Measurements from ENCODE around the gene MAN1C1.

MAN1C1 gene

DNA sequence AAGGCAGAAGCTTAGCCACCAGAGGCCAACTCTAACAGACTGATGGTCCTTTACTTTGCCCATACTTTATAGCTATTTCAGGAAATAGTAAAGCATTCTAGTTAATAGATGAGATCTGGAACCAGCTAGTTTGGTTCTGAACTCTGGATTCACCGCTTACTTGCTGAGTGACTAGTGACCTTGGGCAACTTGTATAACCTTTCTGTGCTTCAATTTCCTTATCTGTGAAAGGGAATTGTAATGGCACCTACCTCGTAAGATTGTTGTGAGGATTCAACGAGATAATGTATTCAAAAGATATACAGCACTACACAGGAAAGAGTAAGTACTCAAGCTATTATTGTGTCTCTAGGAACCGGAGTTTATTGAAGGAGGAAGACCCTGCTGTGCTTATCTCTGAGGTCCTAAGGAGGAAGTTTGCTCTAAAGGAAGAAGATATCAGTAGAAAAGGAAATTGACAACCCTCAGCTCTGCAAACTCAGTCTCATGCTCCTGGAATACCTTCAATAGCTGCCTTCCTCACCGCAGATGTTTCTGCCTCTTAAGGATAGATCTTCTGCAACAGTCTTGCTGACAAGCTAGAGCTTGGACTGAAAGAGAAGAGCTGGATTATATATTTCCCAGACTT, 215.1 kb downstream of the MAN1C1 start:
- H3K4me3 ChIP-seq (ENCODE audit: low read depth in 1 of 2, low read length in 2 of 2), result no peak overlapping the region
- peaks cover 94% of the 10 kb centered on the region for H3K36me3 ChIP-seq (ENCODE audit: insufficient read depth, low read length)
- H4K20me1 ChIP-seq (ENCODE audit: insufficient read depth, low read length), result peaks cover 4% of the 10 kb centered on the region; the same call in 1 of the 2 replicates
- TF ChIP-seq CTCF (IDR thresholded peaks at IDR 0.05; ENCODE audit: borderline replicate concordance, extremely low read depth, low read length, poor library complexity, severe bottlenecking) (no peak), EZH2 (IDR thresholded peaks at IDR 0.05; ENCODE audit: borderline replicate concordance, low read depth, low read length, severe bottlenecking) (no peak)
- no peaks in the 10 kb centered on the region for H3K9me3 ChIP-seq (ENCODE audit: insufficient read depth, low read length, severe bottlenecking)
- DNase-seq (no peak), ATAC-seq (ENCODE audit: insufficient read depth, low read depth) (no peak)
- H3K27me3 ChIP-seq (ENCODE audit: insufficient read depth, low read length, poor library complexity), result no peaks in the 10 kb centered on the region
- H3K4me1 ChIP-seq (ENCODE audit: insufficient read depth, low read length), result no peaks in the 10 kb centered on the region
- no peak overlapping the region for H3K27ac ChIP-seq (ENCODE audit: low read length)
- peaks cover 10% of the 10 kb centered on the region; the same call in 1 of the 2 replicates for H3K79me2 ChIP-seq (ENCODE audit: insufficient read depth, low read length)
- no peak overlapping the region for H2AFZ ChIP-seq (ENCODE audit: low read depth, low read length)
- H3K9ac ChIP-seq (ENCODE audit: low read depth, low read length), result no peak overlapping the region
- H3K4me2 ChIP-seq (ENCODE audit: insufficient read depth, low read length), result no peak overlapping the region

GRCh38 chr1:25832336-25833037, 215.9 kb downstream of the MAN1C1 start:
- no peak overlapping the region for H3K9ac ChIP-seq (ENCODE audit: low read depth, low read length)
- H4K20me1 ChIP-seq (ENCODE audit: insufficient read depth, low read length), result peaks cover 4% of the 10 kb centered on the region; the same call in 1 of the 2 replicates
- H3K27ac ChIP-seq (ENCODE audit: low read length), result no peak overlapping the region
- TF ChIP-seq CTCF (IDR thresholded peaks at IDR 0.05; ENCODE audit: borderline replicate concordance, extremely low read depth, low read length, poor library complexity, severe bottlenecking), result no peak
- TF ChIP-seq EZH2 (IDR thresholded peaks at IDR 0.05; ENCODE audit: borderline replicate concordance, low read depth, low read length, severe bottlenecking), result no peak
- ATAC-seq (ENCODE audit: insufficient read depth, low read depth) (no peak), DNase-seq (no peak)
- H3K27me3 ChIP-seq (ENCODE audit: insufficient read depth, low read length, poor library complexity), result no peaks in the 10 kb centered on the region
- no peak overlapping the region for H2AFZ ChIP-seq (ENCODE audit: low read depth, low read length)
- peaks cover 95% of the 10 kb centered on the region for H3K36me3 ChIP-seq (ENCODE audit: insufficient read depth, low read length)
- H3K9me3 ChIP-seq (ENCODE audit: insufficient read depth, low read length, severe bottlenecking), result no peaks in the 10 kb centered on the region
- H3K4me2 ChIP-seq (ENCODE audit: insufficient read depth, low read length), result no peak overlapping the region
- no peak overlapping the region for H3K4me3 ChIP-seq (ENCODE audit: low read depth in 1 of 2, low read length in 2 of 2)
- H3K79me2 ChIP-seq (ENCODE audit: insufficient read depth, low read length), result peaks cover 11% of the 10 kb centered on the region
- no peaks in the 10 kb centered on the region for H3K4me1 ChIP-seq (ENCODE audit: insufficient read depth, low read length)

GRCh38 chr1:25833158-25833557, 216.6 kb downstream of the MAN1C1 start:
- peaks cover 13% of the 10 kb centered on the region for H3K79me2 ChIP-seq (ENCODE audit: insufficient read depth, low read length)

More at GRCh38 chr1:25833158-25833557, 216.6 kb downstream of the MAN1C1 start:
- Histone ChIP-seq H3K4me3 (ENCODE audit: low read depth in 1 of 2, low read length in 2 of 2) (no peak overlapping the region), H3K36me3 (ENCODE audit: insufficient read depth, low read length) (peaks cover 94% of the 10 kb centered on the region), H3K27me3 (ENCODE audit: insufficient read depth, low read length, poor library complexity) (no peaks in the 10 kb centered on the region), H3K4me2 (ENCODE audit: insufficient read depth, low read length) (no peak overlapping the region), H4K20me1 (ENCODE audit: insufficient read depth, low read length) (peaks cover 4% of the 10 kb centered on the region; the same call in 1 of the 2 replicates), H3K9ac (ENCODE audit: low read depth, low read length) (no peak overlapping the region), H3K9me3 (ENCODE audit: insufficient read depth, low read length, severe bottlenecking) (no peaks in the 10 kb centered on the region), H3K27ac (ENCODE audit: low read length) (no peak overlapping the region), H2AFZ (ENCODE audit: low read depth, low read length) (no peak overlapping the region), H3K4me1 (ENCODE audit: insufficient read depth, low read length) (no peaks in the 10 kb centered on the region)
- ATAC-seq (ENCODE audit: insufficient read depth, low read depth), result no peak
- DNase-seq, result no peak
- TF ChIP-seq CTCF (IDR thresholded peaks at IDR 0.05; ENCODE audit: borderline replicate concordance, extremely low read depth, low read length, poor library complexity, severe bottlenecking), result no peak
- TF ChIP-seq EZH2 (IDR thresholded peaks at IDR 0.05; ENCODE audit: borderline replicate concordance, low read depth, low read length, severe bottlenecking), result no peak
